Tibial artery (tissue), 4 donors: ENCODE measurements around the gene TLR5.
A peak's percentile ranks its signal among the peaks of the same experiment; 100 is the strongest.

ENCODE experiments used
- DNase-seq, 2 donors: peaks; one replicate each; pipeline ENCODE4 v3.0.0-alpha.2; 2019
- H3K27ac ChIP-seq, 2 donors: fragments of 200-600 bp; sonication (generic) in 1 of 2; 1 replicate in 1 of 2; 2 replicates in 1 of 2; pipeline ENCODE4 v1.5.1; 2018 to 2019; ENCODE audit warnings: mild to moderate bottlenecking in 1 of 2
- H3K27me3 ChIP-seq, 2 donors: fragments of 200-600 bp; sonication (generic) in 1 of 2; one replicate each; pipeline versions ENCODE4 v1.5.1 to v1.6.0; 2016 to 2019
- H3K36me3 ChIP-seq, 3 donors: fragments of 200-600 bp; sonication (generic) in 2 of 3; one replicate each; pipeline ENCODE4 v1.5.1; 2016 to 2019; ENCODE audit warnings: mild to moderate bottlenecking in 2 of 3
- H3K4me1 ChIP-seq, 4 donors: fragments of 200-600 bp; sonication (generic) in 2 of 4; 1 replicate in 3 of 4; 2 replicates in 1 of 4; pipeline ENCODE4 v1.5.1; 2016 to 2019
- H3K4me3 ChIP-seq, 2 donors: fragments of 200-600 bp; sonication (generic) in 1 of 2; 1 replicate in 1 of 2; 2 replicates in 1 of 2; pipeline ENCODE4 v1.5.1; 2018 to 2019; ENCODE audit warnings: mild to moderate bottlenecking in 2 of 2
- H3K9me3 ChIP-seq, 3 donors: fragments of 200-600 bp; sonication (generic) in 1 of 3; one replicate each; pipeline ENCODE4 v1.5.1; 2016 to 2019
- CTCF ChIP-seq, 2 experiments: fragments of 200-600 bp in 1 of 2; fragments of 450-650 bp in 1 of 2; IDR thresholded peaks; one replicate each; pipeline ENCODE4 v1.5.1; 2017 to 2019; ENCODE audit warnings: antibody characterized with exemption in 2 of 2, mild to moderate bottlenecking in 1 of 2, moderate library complexity in 1 of 2
- intact Hi-C: fragments of 100-400 bp; cut with DNase I; formaldehyde crosslinking; loops from one replicate; pipeline ENCODE4 v1.15.0; 2023; ENCODE audit warnings: low total_unique reads

TLR5 gene

DNA sequence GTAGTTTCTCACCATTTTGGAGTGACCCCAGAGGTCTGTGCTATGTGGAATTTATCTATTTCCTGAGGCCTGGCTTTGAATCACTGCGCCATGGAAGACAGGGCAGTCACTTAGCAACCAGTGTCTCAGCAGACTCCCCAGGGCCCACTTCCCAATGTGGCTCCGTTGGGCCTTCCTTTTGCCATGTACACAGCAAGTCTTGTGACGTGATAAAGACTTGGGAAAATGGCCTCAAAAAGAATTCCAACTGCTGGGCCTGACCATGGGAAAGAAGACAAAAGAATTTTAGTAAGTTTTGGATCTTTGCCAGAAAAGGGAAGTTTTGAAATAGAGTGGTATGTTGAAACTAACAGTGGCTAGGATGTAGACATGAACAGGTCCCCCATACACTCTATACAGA, 36.2 kb downstream of the TLR5 start:
- H3K4me1 ChIP-seq: no peaks in the 10 kb centered on the region
- H3K36me3 ChIP-seq: no peaks in the 10 kb centered on the region
- no peak overlapping the region for H3K27ac ChIP-seq
- no peaks in the 10 kb centered on the region for H3K9me3 ChIP-seq
- peak in 1 of 2 donors; percentile 10 for DNase-seq
- H3K4me3 ChIP-seq: no peak overlapping the region
- no peaks in the 10 kb centered on the region for H3K27me3 ChIP-seq
- intact Hi-C loops: no loop called here
- no peak for TF ChIP-seq CTCF (IDR thresholded peaks at IDR 0.05)

- H3K27ac ChIP-seq: no peak overlapping the region
- no peaks in the 10 kb centered on the region for H3K36me3 ChIP-seq
- H3K4me3 ChIP-seq: no peak overlapping the region
- peak in 1 of 2 donors; percentile 16 for DNase-seq
- H3K9me3 ChIP-seq: no peaks in the 10 kb centered on the region
- no peaks in the 10 kb centered on the region for H3K4me1 ChIP-seq
- TF ChIP-seq CTCF (IDR thresholded peaks at IDR 0.05): no peak
- intact Hi-C loops: no loop called here
- no peaks in the 10 kb centered on the region for H3K27me3 ChIP-seq
These were observed 37.5 kb downstream of the TLR5 start for GRCh38 chr1:223105568-223105967.

- no peak overlapping the region for H3K27ac ChIP-seq
- DNase-seq: peak in 1 of 2 donors; percentile 61
- H3K27me3 ChIP-seq: no peaks in the 10 kb centered on the region
These were observed 40.1 kb downstream of the TLR5 start for GRCh38 chr1:223102797-223103533.

GRCh38 chr1:223097713-223098112, 45.3 kb downstream of the TLR5 start:
- TF ChIP-seq CTCF (IDR thresholded peaks at IDR 0.05): no peak

More at GRCh38 chr1:223102797-223103533, 40.1 kb downstream of the TLR5 start:
- no peaks in the 10 kb centered on the region for H3K36me3 ChIP-seq
- intact Hi-C loops: no loop called here
- peaks cover 0 to 7% (median 0%) of the 10 kb centered on the region in 3 donors for H3K9me3 ChIP-seq
- H3K4me3 ChIP-seq: no peak overlapping the region
- no peaks in the 10 kb centered on the region for H3K4me1 ChIP-seq
- TF ChIP-seq CTCF (IDR thresholded peaks at IDR 0.05): no peak

GRCh38 chr1:223095870-223096269, 47.2 kb downstream of the TLR5 start:
- no peak overlapping the region for H3K27ac ChIP-seq
- H3K4me3 ChIP-seq: no peak overlapping the region
- DNase-seq: peak in 1 of 2 donors; percentile 27
- no peaks in the 10 kb centered on the region for H3K36me3 ChIP-seq
- H3K9me3 ChIP-seq: peaks cover 0 to 7% (median 0%) of the 10 kb centered on the region in 3 donors
- intact Hi-C loops: no loop called here
- H3K4me1 ChIP-seq: no peaks in the 10 kb centered on the region
- TF ChIP-seq CTCF (IDR thresholded peaks at IDR 0.05): no peak
- H3K27me3 ChIP-seq: no peaks in the 10 kb centered on the region

More at GRCh38 chr1:223097713-223098112, 45.3 kb downstream of the TLR5 start:
- Histone ChIP-seq H3K27me3 (no peaks in the 10 kb centered on the region), H3K4me1 (no peaks in the 10 kb centered on the region), H3K9me3 (peaks cover 0 to 7% (median 0%) of the 10 kb centered on the region in 3 donors), H3K27ac (no peak overlapping the region), H3K4me3 (no peak overlapping the region), H3K36me3 (no peaks in the 10 kb centered on the region)
- intact Hi-C loops: no loop called here
- peak in 1 of 2 donors; percentile 51 for DNase-seq
